ENCODE data around the gene BEST3.

BEST3 gene

DNA sequence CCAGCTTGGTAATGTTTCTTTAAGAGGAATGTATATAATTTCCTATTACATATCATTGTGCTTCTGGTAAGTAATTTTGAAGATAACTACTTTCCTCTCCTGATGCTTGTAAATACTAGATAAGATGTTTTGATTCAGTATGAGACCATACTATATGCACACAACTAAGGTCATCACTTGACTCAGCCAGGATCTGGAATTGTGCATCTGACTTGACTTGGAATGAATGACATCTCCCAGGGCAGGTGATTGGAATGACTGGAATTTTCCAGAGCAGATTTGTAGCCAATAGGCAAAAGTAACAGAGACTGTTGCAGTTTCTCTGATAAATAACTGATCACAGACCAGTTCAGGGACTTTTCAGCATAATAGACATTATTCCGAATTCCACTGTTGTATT is 11.1 kb downstream of the BEST3 start:
- H3K36me3 ChIP-seq (replicated peaks in 1 of 2; ENCODE audit: control insufficient read depth in 2 of 2, insufficient read depth in 2 of 2, low read length in 2 of 2): no peaks in the 10 kb centered on the region
- DNase-seq (ENCODE audit: low spot score): no peak
- no peak overlapping the region for H3K4me3 ChIP-seq (ENCODE audit: low read length in 2 of 2)
- H3K4ac ChIP-seq (ENCODE audit: low read length): no peak overlapping the region
- H3K14ac ChIP-seq (ENCODE audit: low read length): no peak overlapping the region
- H4K8ac ChIP-seq (ENCODE audit: low read depth, low read length): no peak overlapping the region
- H3K79me1 ChIP-seq (ENCODE audit: low read depth, low read length): no peaks in the 10 kb centered on the region
- H3K9ac ChIP-seq (ENCODE audit: low read depth, low read length, poor library complexity): no peak overlapping the region
- no peak overlapping the region for H2AK5ac ChIP-seq (ENCODE audit: low read depth, low read length)
- H3K9me3 ChIP-seq (replicated peaks in 1 of 2; ENCODE audit: control insufficient read depth in 2 of 2, insufficient read depth in 1 of 2, low read depth in 1 of 2, low read length in 2 of 2): no peaks in the 10 kb centered on the region
- no peaks in the 10 kb centered on the region for H3K27me3 ChIP-seq (ENCODE audit: control insufficient read depth in 3 of 3, insufficient read depth in 3 of 3, low read depth in 1 of 3, low read length in 3 of 3)
- H4K91ac ChIP-seq (ENCODE audit: low read depth, low read length, poor library complexity): no peak overlapping the region
- H3K18ac ChIP-seq (ENCODE audit: low read length): no peak overlapping the region
- no peak overlapping the region for H2BK12ac ChIP-seq (ENCODE audit: low read length)
- no peak overlapping the region for H2BK120ac ChIP-seq (ENCODE audit: low read depth, low read length)
- no peak overlapping the region for H3K4me2 ChIP-seq (ENCODE audit: insufficient read depth, low read length, poor library complexity, severe bottlenecking)
- H3K23ac ChIP-seq (ENCODE audit: low read depth, low read length, poor library complexity): no peak overlapping the region
- WGBS, 2 donors (ENCODE audit: extremely low coverage in 2 of 2, insufficient read length in 2 of 2, insufficient replicate concordance in 1 of 2): no CpG with 5 or more reads among the region's 1 CpG
- no peak overlapping the region for H3K27ac ChIP-seq (replicated peaks; ENCODE audit: low read length)
- H2BK15ac ChIP-seq (ENCODE audit: low read length): no peak overlapping the region
- peaks cover 17 to 21% of the 10 kb centered on the region in 2 donors for H3K4me1 ChIP-seq (ENCODE audit: control insufficient read depth in 2 of 2, insufficient read depth in 1 of 2, low read depth in 1 of 2, low read length in 2 of 2)
- H2AFZ ChIP-seq (ENCODE audit: low read length): no peak overlapping the region
- H2BK5ac ChIP-seq (ENCODE audit: low read length): no peak overlapping the region

- no peak for DNase-seq (ENCODE audit: low spot score)
- WGBS, 2 donors (ENCODE audit: extremely low coverage in 2 of 2, insufficient read length in 2 of 2, insufficient replicate concordance in 1 of 2): no CpG with 5 or more reads among the region's 4 CpGs
- Histone ChIP-seq H3K9ac (ENCODE audit: low read depth, low read length, poor library complexity) (no peak overlapping the region), H2BK5ac (ENCODE audit: low read length) (no peak overlapping the region), H2AFZ (ENCODE audit: low read length) (no peak overlapping the region), H3K4me3 (ENCODE audit: low read length in 2 of 2) (no peak overlapping the region), H3K23ac (ENCODE audit: low read depth, low read length, poor library complexity) (no peak overlapping the region), H3K4me2 (ENCODE audit: insufficient read depth, low read length, poor library complexity, severe bottlenecking) (no peak overlapping the region), H3K79me1 (ENCODE audit: low read depth, low read length) (no peaks in the 10 kb centered on the region), H2BK15ac (ENCODE audit: low read length) (no peak overlapping the region), H2BK12ac (ENCODE audit: low read length) (no peak overlapping the region), H4K91ac (ENCODE audit: low read depth, low read length, poor library complexity) (no peak overlapping the region), H3K9me3 (replicated peaks in 1 of 2; ENCODE audit: control insufficient read depth in 2 of 2, insufficient read depth in 1 of 2, low read depth in 1 of 2, low read length in 2 of 2) (no peaks in the 10 kb centered on the region), H2BK120ac (ENCODE audit: low read depth, low read length) (no peak overlapping the region), H3K27me3 (ENCODE audit: control insufficient read depth in 3 of 3, insufficient read depth in 3 of 3, low read depth in 1 of 3, low read length in 3 of 3) (no peaks in the 10 kb centered on the region), H3K4me1 (ENCODE audit: control insufficient read depth in 2 of 2, insufficient read depth in 1 of 2, low read depth in 1 of 2, low read length in 2 of 2) (peaks cover 17 to 21% of the 10 kb centered on the region in 2 donors), H3K36me3 (replicated peaks in 1 of 2; ENCODE audit: control insufficient read depth in 2 of 2, insufficient read depth in 2 of 2, low read length in 2 of 2) (no peaks in the 10 kb centered on the region), H3K18ac (ENCODE audit: low read length) (no peak overlapping the region), H4K8ac (ENCODE audit: low read depth, low read length) (no peak overlapping the region), H3K27ac (replicated peaks; ENCODE audit: low read length) (no peak overlapping the region), H3K14ac (ENCODE audit: low read length) (no peak overlapping the region), H2AK5ac (ENCODE audit: low read depth, low read length) (no peak overlapping the region), H3K4ac (ENCODE audit: low read length) (no peak overlapping the region)
These were observed 11.7 kb downstream of the BEST3 start for GRCh38 chr12:69687390-69687789.

DNA sequence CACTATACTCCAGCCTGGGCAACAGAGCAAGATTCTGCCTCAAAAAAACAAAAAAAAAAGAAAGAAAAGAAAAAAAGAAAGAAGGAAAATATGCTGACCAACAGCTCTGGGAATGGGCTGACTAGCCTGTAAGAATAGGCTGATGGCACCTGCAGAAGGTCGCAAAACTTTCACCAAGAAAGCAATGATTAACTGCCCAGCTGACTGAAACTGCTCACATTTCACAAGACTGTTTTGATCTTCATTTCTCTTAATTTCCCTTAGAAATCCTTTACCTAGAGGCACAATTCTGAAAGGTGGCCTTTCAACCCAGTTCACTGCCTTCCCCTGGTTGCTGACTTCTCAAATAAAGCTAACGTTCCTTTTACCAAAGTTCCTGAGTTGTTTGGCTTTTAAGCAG is 12.4 kb downstream of the BEST3 start:
- DNase-seq (ENCODE audit: low spot score): no peak
- Histone ChIP-seq H3K9ac (ENCODE audit: low read depth, low read length, poor library complexity) (no peak overlapping the region), H2BK5ac (ENCODE audit: low read length) (no peak overlapping the region), H3K4me3 (ENCODE audit: low read length in 2 of 2) (no peak overlapping the region), H3K4me2 (ENCODE audit: insufficient read depth, low read length, poor library complexity, severe bottlenecking) (no peak overlapping the region), H2AFZ (ENCODE audit: low read length) (no peak overlapping the region), H4K8ac (ENCODE audit: low read depth, low read length) (no peak overlapping the region), H3K4me1 (ENCODE audit: control insufficient read depth in 2 of 2, insufficient read depth in 1 of 2, low read depth in 1 of 2, low read length in 2 of 2) (peaks cover 17 to 21% of the 10 kb centered on the region in 2 donors), H2BK12ac (ENCODE audit: low read length) (no peak overlapping the region), H3K18ac (ENCODE audit: low read length) (no peak overlapping the region), H3K27me3 (ENCODE audit: control insufficient read depth in 3 of 3, insufficient read depth in 3 of 3, low read depth in 1 of 3, low read length in 3 of 3) (no peaks in the 10 kb centered on the region), H3K9me3 (replicated peaks in 1 of 2; ENCODE audit: control insufficient read depth in 2 of 2, insufficient read depth in 1 of 2, low read depth in 1 of 2, low read length in 2 of 2) (no peaks in the 10 kb centered on the region), H3K4ac (ENCODE audit: low read length) (no peak overlapping the region), H2AK5ac (ENCODE audit: low read depth, low read length) (no peak overlapping the region), H3K27ac (replicated peaks; ENCODE audit: low read length) (no peak overlapping the region), H2BK120ac (ENCODE audit: low read depth, low read length) (no peak overlapping the region), H3K14ac (ENCODE audit: low read length) (no peak overlapping the region), H3K36me3 (replicated peaks in 1 of 2; ENCODE audit: control insufficient read depth in 2 of 2, insufficient read depth in 2 of 2, low read length in 2 of 2) (no peaks in the 10 kb centered on the region), H4K91ac (ENCODE audit: low read depth, low read length, poor library complexity) (no peak overlapping the region), H3K79me1 (ENCODE audit: low read depth, low read length) (no peaks in the 10 kb centered on the region), H2BK15ac (ENCODE audit: low read length) (no peak overlapping the region), H3K23ac (ENCODE audit: low read depth, low read length, poor library complexity) (no peak overlapping the region)
- no CpG with 5 or more reads among the region's 2 CpGs for WGBS, 2 donors (ENCODE audit: extremely low coverage in 2 of 2, insufficient read length in 2 of 2, insufficient replicate concordance in 1 of 2)

DNA sequence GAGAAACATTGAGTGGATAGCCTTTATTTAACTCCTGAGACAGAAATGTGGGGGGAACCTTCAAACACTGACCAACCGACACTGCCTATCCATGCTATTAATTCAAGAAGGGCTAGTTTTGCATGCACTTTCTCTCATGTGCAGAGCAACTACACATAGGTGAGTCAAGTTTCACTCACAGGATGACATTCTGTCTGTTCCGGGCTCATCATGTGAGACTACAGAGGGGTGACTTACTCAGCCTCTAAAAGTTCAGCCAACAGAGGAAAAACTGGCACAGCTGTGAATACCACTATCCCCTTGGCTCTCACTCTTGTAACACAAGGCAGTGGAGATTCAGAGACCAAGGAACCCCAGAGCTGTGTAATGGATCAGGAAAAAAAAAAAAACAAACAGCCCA is 13.3 kb downstream of the BEST3 start:
- H3K14ac ChIP-seq (ENCODE audit: low read length): no peak overlapping the region
- H4K91ac ChIP-seq (ENCODE audit: low read depth, low read length, poor library complexity): no peak overlapping the region
- no peak for DNase-seq (ENCODE audit: low spot score)
- H3K9me3 ChIP-seq (replicated peaks in 1 of 2; ENCODE audit: control insufficient read depth in 2 of 2, insufficient read depth in 1 of 2, low read depth in 1 of 2, low read length in 2 of 2): no peaks in the 10 kb centered on the region
- no peak overlapping the region for H3K23ac ChIP-seq (ENCODE audit: low read depth, low read length, poor library complexity)
- no peak overlapping the region for H3K4me3 ChIP-seq (ENCODE audit: low read length in 2 of 2)
- no peak overlapping the region for H3K4ac ChIP-seq (ENCODE audit: low read length)
- no peaks in the 10 kb centered on the region for H3K36me3 ChIP-seq (replicated peaks in 1 of 2; ENCODE audit: control insufficient read depth in 2 of 2, insufficient read depth in 2 of 2, low read length in 2 of 2)
- H2AK5ac ChIP-seq (ENCODE audit: low read depth, low read length): no peak overlapping the region
- no peak overlapping the region for H2AFZ ChIP-seq (ENCODE audit: low read length)
- H3K4me2 ChIP-seq (ENCODE audit: insufficient read depth, low read length, poor library complexity, severe bottlenecking): no peak overlapping the region
- no peak overlapping the region for H2BK15ac ChIP-seq (ENCODE audit: low read length)
- H3K4me1 ChIP-seq (ENCODE audit: control insufficient read depth in 2 of 2, insufficient read depth in 1 of 2, low read depth in 1 of 2, low read length in 2 of 2): peaks cover 17 to 21% of the 10 kb centered on the region in 2 donors
- H3K9ac ChIP-seq (ENCODE audit: low read depth, low read length, poor library complexity): no peak overlapping the region
- no peak overlapping the region for H3K27ac ChIP-seq (replicated peaks; ENCODE audit: low read length)
- H3K79me1 ChIP-seq (ENCODE audit: low read depth, low read length): no peaks in the 10 kb centered on the region
- H2BK120ac ChIP-seq (ENCODE audit: low read depth, low read length): no peak overlapping the region
- WGBS, 2 donors (ENCODE audit: extremely low coverage in 2 of 2, insufficient read length in 2 of 2, insufficient replicate concordance in 1 of 2): no CpG with 5 or more reads among the region's 2 CpGs
- H3K18ac ChIP-seq (ENCODE audit: low read length): no peak overlapping the region
- no peak overlapping the region for H2BK12ac ChIP-seq (ENCODE audit: low read length)
- H4K8ac ChIP-seq (ENCODE audit: low read depth, low read length): no peak overlapping the region
- H3K27me3 ChIP-seq (ENCODE audit: control insufficient read depth in 3 of 3, insufficient read depth in 3 of 3, low read depth in 1 of 3, low read length in 3 of 3): no peaks in the 10 kb centered on the region
- H2BK5ac ChIP-seq (ENCODE audit: low read length): no peak overlapping the region

All from neuronal stem cell (in vitro differentiated cells).